Ascending aorta (tissue), 2 donors: Measurements from ENCODE around the gene GOLGA8J. TPM values are rescaled to one million over a fixed set of nuclear protein-coding genes. Genes with fewer than 3 reads are reported as not detected.
"Not testable (repeated sequence)": the region's sequence is repeated elsewhere in the genome, so short reads cannot be mapped to it uniquely, and the experiment has no call there.

Experiments
- DNase-seq, 2 donors: peaks; one replicate each; pipeline ENCODE4 v3.0.0-alpha.2; 2019; ENCODE audit warnings: low spot score in 2 of 2
- H3K27ac ChIP-seq, 2 donors: fragments of 200-600 bp; sonication (generic); one replicate each; pipeline ENCODE4 v1.5.1; 2016 to 2017; ENCODE audit warnings: mild to moderate bottlenecking in 1 of 2
- H3K27me3 ChIP-seq: fragments of 200-600 bp; sonication (generic); one replicate; pipeline ENCODE4 v1.5.1; 2017
- H3K36me3 ChIP-seq, 2 donors: fragments of 200-600 bp; sonication (generic); one replicate each; pipeline ENCODE4 v1.5.1; 2016
- H3K4me1 ChIP-seq, 2 donors: fragments of 200-600 bp; sonication (generic); one replicate each; pipeline ENCODE4 v1.5.1; 2016 to 2017; ENCODE audit warnings: mild to moderate bottlenecking in 1 of 2
- H3K4me3 ChIP-seq, 2 donors: fragments of 200-600 bp; sonication (generic); one replicate each; pipeline ENCODE4 v1.5.1; 2016 to 2017; ENCODE audit warnings: mild to moderate bottlenecking in 1 of 2
- H3K9me3 ChIP-seq, 2 donors: fragments of 200-600 bp; sonication (generic); one replicate each; pipeline ENCODE4 v1.5.1; 2016
- CTCF ChIP-seq, 3 experiments: fragments of 200-600 bp in 2 of 3; fragments of 450-650 bp in 1 of 3; sonication (generic) in 2 of 3; IDR thresholded peaks; one replicate each; pipeline ENCODE4 v1.5.1; 2016 to 2019; ENCODE audit warnings: antibody characterized with exemption in 3 of 3, mild to moderate bottlenecking in 1 of 3, moderate library complexity in 1 of 3
- intact Hi-C: fragments of 100-400 bp; cut with DNase I; formaldehyde crosslinking; loops from one replicate; pipeline ENCODE4 v1.15.1; 2023
- total RNA-seq: library from RNA; depleted of rRNA; stranded (reverse); fragments of >200 nt; gene quantifications from one replicate; pipeline ENCODE4 v1.1.0, GENCODE V29; 2016

The GOLGA8J gene
- 0.75 TPM for total RNA-seq

- H3K36me3 ChIP-seq, H3K4me3 ChIP-seq, H3K27me3 ChIP-seq, DNase-seq, H3K27ac ChIP-seq, H3K9me3 ChIP-seq, intact Hi-C loops, H3K4me1 ChIP-seq: not testable (repeated sequence)
Observed at GRCh38 chr15:30082655-30083054, at the start of gene GOLGA8J. GOLGA8J (plus strand) TSS chr15:30082955; CDS start chr15:30083053, 98 bp downstream.

- Histone ChIP-seq H3K4me3 (no peak overlapping the region), H3K27me3 (no peaks in the 10 kb centered on the region), H3K27ac (no peak overlapping the region), H3K36me3 (no peaks in the 10 kb centered on the region), H3K9me3 (peaks cover 0 to 6% of the 10 kb centered on the region in 2 donors), H3K4me1 (no peaks in the 10 kb centered on the region)
- intact Hi-C loops = no loop called here
- DNase-seq = no peak
- no peak for TF ChIP-seq CTCF (IDR thresholded peaks at IDR 0.05)
Observed at GRCh38 chr15:30033211-30033610, 49.5 kb upstream of the GOLGA8J start.

- no peak for DNase-seq
- TF ChIP-seq CTCF (IDR thresholded peaks at IDR 0.05) = no peak
- no peak overlapping the region for H3K4me3 ChIP-seq
- H3K27me3 ChIP-seq = no peaks in the 10 kb centered on the region
- no peaks in the 10 kb centered on the region for H3K36me3 ChIP-seq
- H3K9me3 ChIP-seq = peaks cover 0 to 6% of the 10 kb centered on the region in 2 donors
- intact Hi-C loops = no loop called here
- no peak overlapping the region for H3K27ac ChIP-seq
- H3K4me1 ChIP-seq = no peaks in the 10 kb centered on the region
Observed at GRCh38 chr15:30033763-30034162, 49.0 kb upstream of the GOLGA8J start.

- Histone ChIP-seq H3K4me1 (no peaks in the 10 kb centered on the region), H3K27me3 (no peaks in the 10 kb centered on the region), H3K4me3 (no peak overlapping the region), H3K27ac (no peak overlapping the region), H3K36me3 (no peaks in the 10 kb centered on the region), H3K9me3 (no peaks in the 10 kb centered on the region)
- DNase-seq = no peak
- no peak for TF ChIP-seq CTCF (IDR thresholded peaks at IDR 0.05)
- intact Hi-C loops = no loop called here
Observed at GRCh38 chr15:30036036-30036703, 46.6 kb upstream of the GOLGA8J start.

GRCh38 chr15:30038667-30039523 is 43.9 kb upstream of the GOLGA8J start:
- Histone ChIP-seq H3K27ac (no peak overlapping the region), H3K4me1 (no peaks in the 10 kb centered on the region), H3K27me3 (no peaks in the 10 kb centered on the region), H3K4me3 (no peak overlapping the region), H3K9me3 (no peaks in the 10 kb centered on the region), H3K36me3 (no peaks in the 10 kb centered on the region)
- intact Hi-C loops = no loop called here
- no peak for DNase-seq
- TF ChIP-seq CTCF (IDR thresholded peaks at IDR 0.05) = no peak

- no peak overlapping the region for H3K4me3 ChIP-seq
- intact Hi-C loops = loop anchor here (2.0 to 5.0 kb wide), 2 partner anchors 99 to 295 kb away; no protein-coding TSS in a partner anchor
- no peak for DNase-seq
Observed at GRCh38 chr15:30041868-30042267, 40.9 kb upstream of the GOLGA8J start.

More at GRCh38 chr15:30041868-30042267, 40.9 kb upstream of the GOLGA8J start:
- H3K36me3 ChIP-seq = no peaks in the 10 kb centered on the region
- H3K4me1 ChIP-seq = no peaks in the 10 kb centered on the region
- no peak overlapping the region for H3K27ac ChIP-seq
- H3K27me3 ChIP-seq = no peaks in the 10 kb centered on the region
- TF ChIP-seq CTCF (IDR thresholded peaks at IDR 0.05) = no peak
- no peaks in the 10 kb centered on the region for H3K9me3 ChIP-seq
